Large intestine (tissue), 3 donors: ENCODE data around the gene TTBK1. TPM values are rescaled to one million over a fixed set of nuclear protein-coding genes. Genes with fewer than 3 reads are reported as not detected.

Experiments used
- DNase-seq, 2 donors: peaks; one replicate each; pipeline versions ENCODE4 v3.0.0 to v3.0.0-alpha.2; 2013
- H3K27ac ChIP-seq: one replicate; pipeline ENCODE4 v1.5.1; 2013; ENCODE audit warnings: low read length
- H3K27me3 ChIP-seq: 2 replicates; pipeline ENCODE4 v1.6.1; 2013; ENCODE audit warnings: low read length; ENCODE audit not compliant: control insufficient read depth, insufficient read depth
- H3K36me3 ChIP-seq: 2 replicates; pipeline ENCODE4 v1.6.1; 2013; ENCODE audit warnings: low read length; ENCODE audit not compliant: control insufficient read depth, insufficient read depth
- H3K4me1 ChIP-seq: one replicate; pipeline ENCODE4 v1.6.1; 2013; ENCODE audit warnings: low read length; ENCODE audit not compliant: control insufficient read depth, insufficient read depth
- H3K4me3 ChIP-seq: one replicate; pipeline ENCODE4 v1.5.1; 2013; ENCODE audit warnings: low read length
- H3K9me3 ChIP-seq: one replicate; pipeline ENCODE4 v1.6.1; 2013; ENCODE audit warnings: mild to moderate bottlenecking, low read depth, low read length, moderate library complexity; ENCODE audit not compliant: control insufficient read depth
- WGBS: methylation state at CpG from one replicate; pipeline ENCODE4 v1.1.5; 2013; ENCODE audit warnings: low lambda C conversion rate; ENCODE audit not compliant: insufficient coverage; 5-methylcytosine and 5-hydroxymethylcytosine counted together
- polyA plus RNA-seq: library from polyadenylated mRNA; unstranded; fragments of 120-200 nt; gene quantifications from one replicate; pipeline ENCODE4 v1.2.1, GENCODE V29; 2013

The TTBK1 gene
- polyA plus RNA-seq, 1 donor: 3.8 TPM

DNA sequence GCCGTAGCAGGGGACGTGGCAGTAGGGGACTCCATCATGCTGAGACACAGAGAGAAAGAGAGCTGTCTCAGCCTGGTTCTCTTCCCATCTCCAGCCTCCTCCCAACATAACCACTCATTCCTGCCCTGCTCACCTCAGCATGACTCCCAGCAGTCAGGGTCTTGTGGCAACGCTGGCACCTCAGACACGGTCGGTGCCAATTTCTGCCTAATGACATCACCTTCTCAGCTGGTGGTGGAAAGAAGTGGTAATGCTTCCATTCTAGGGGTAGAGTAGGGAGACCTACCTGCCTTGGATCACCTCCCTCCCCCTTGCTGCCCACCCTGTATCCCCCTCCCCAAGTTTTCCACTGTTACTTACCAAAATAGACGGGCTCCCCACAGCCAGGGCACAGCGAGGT, 62.8 kb downstream of the TTBK1 start:
- no peak overlapping the region for H3K4me3 ChIP-seq
- no peak for DNase-seq
- WGBS: no CpG with 5 or more reads among the region's 7 CpGs
- H3K27me3 ChIP-seq: peaks cover 5% of the 10 kb centered on the region
- peaks cover 19% of the 10 kb centered on the region for H3K4me1 ChIP-seq
- no peaks in the 10 kb centered on the region for H3K36me3 ChIP-seq
- no peaks in the 10 kb centered on the region for H3K9me3 ChIP-seq
- H3K27ac ChIP-seq: no peak overlapping the region

DNA sequence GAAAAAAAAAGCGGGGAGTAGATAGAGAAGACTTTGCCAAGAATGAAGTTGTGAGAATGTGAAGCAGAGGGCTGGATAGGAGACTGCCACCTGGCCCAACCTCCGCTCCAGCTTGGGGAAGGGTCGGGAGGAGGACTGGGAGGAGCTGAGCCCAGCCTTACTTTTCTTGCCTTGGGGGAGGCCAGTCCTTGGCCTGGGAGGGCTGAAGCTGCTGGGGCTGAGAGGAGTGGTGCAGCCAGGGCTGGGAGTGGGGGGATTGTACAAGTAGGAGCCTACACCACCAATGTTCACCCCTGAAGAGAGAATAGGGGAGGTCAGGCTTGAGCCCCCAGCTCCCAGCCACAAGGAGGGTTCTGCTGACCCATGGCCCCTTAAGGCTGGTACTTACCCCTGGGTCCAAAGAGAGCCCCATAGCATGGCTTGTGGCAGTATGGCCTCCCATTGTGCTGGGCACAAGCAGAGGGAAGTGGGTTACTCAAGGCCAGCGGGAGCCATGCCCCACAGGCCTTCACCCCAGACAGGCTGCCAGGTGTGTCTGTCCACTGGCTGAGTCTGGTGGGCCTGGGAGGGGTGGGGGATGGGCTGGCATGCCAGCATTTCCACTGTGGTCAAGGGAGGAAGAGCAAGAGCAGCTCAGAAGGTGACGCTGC, 64.3 kb downstream of the TTBK1 start:
- no peaks in the 10 kb centered on the region for H3K9me3 ChIP-seq
- H3K4me3 ChIP-seq: no peak overlapping the region
- no peak for DNase-seq
- 83% methylated on average over 1 of the region's 5 CpGs for WGBS
- H3K4me1 ChIP-seq: peaks cover 12% of the 10 kb centered on the region
- H3K27me3 ChIP-seq: peaks cover 5% of the 10 kb centered on the region
- H3K36me3 ChIP-seq: no peaks in the 10 kb centered on the region
- no peak overlapping the region for H3K27ac ChIP-seq

DNA sequence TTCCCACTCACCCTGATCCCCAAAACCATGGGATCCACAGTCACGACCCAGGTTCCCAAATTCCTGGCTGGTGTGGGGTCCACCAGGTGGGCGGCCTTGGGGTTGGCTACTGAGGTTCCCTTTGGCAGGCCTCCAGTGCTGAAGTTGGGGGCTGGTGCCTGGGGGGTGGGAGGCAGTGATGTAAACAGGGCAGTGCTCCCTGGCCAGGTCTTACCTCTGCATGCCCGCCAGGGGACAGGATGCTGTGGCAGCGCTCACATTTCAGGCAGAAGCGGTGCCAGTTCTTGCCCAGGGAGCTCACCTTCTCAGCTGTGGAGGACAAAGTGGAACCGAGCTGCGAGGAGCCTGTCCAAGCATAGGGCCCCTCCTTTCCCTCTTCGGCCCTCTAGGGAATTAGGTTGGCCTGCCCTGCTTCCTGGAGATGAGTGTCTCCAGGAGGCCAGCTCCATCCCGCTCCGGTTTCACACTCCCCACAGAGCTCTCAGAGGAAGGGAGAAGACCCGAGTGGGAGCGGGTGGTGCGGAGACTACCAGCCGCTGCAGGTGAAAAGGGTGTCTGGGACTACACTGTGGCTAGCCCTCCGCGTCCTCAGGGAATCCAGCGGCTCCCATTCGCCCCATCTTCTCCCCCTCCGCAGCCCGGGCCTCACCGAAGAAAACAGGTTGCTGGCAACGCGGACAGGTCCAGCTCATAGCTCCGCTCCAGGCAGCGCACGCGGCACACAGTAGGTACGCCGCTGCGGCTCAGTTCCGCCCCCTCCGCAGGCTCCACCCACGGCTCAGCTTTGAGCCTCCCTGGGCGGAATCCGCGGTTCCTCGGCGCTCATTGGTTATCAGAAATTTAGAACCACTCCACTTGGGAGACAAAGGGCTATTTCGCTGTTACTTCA, 65.1 kb downstream of the TTBK1 start, which contains the start of gene CRIP3:
CRIP3 (minus strand) TSS at position 726 of the 889 bp plus-strand sequence; CDS start at position 692, 34 bp downstream.
- Histone ChIP-seq H3K36me3 (no peaks in the 10 kb centered on the region), H3K27me3 (peaks cover 5% of the 10 kb centered on the region), H3K27ac (no peak within 1 kb of the TSS), H3K4me3 (peak within 1 kb of the TSS; percentile 19), H3K9me3 (no peaks in the 10 kb centered on the region), H3K4me1 (peaks cover 5% of the 10 kb centered on the region)
- WGBS: no CpG with 5 or more reads among the region's 39 CpGs
- DNase-seq: peak in 1 of 2 donors; percentile 44

DNA sequence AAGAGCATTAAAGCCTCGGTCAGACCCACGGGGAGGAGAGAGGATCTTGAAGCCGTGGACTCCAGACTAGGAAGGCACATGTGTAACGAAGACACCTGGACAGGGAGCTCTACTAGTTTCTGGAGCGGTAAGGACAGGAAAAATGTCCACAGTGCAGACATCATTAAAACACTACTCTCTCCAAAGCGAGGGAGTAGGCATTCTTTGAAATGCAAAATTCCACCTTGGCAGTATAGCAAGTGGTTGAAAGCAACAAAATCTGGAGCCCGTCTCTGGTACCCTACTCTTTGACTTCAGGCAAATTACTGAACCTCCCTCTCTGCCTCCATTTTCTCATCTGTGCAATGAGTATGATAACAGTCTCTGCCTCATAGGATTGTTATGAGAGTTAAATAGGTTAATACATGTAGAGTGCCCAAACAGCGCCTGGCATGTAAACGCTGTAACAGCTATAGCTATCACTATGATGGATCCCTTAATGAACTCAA, 65.8 kb downstream of the TTBK1 start:
- H3K4me3 ChIP-seq: peak overlapping the region; percentile 19
- peaks cover 2% of the 10 kb centered on the region for H3K4me1 ChIP-seq
- WGBS: 62% methylated on average over 2 of the region's 9 CpGs
- no peak for DNase-seq
- no peaks in the 10 kb centered on the region for H3K9me3 ChIP-seq
- H3K27me3 ChIP-seq: peaks cover 5% of the 10 kb centered on the region
- no peak overlapping the region for H3K27ac ChIP-seq
- no peaks in the 10 kb centered on the region for H3K36me3 ChIP-seq

DNA sequence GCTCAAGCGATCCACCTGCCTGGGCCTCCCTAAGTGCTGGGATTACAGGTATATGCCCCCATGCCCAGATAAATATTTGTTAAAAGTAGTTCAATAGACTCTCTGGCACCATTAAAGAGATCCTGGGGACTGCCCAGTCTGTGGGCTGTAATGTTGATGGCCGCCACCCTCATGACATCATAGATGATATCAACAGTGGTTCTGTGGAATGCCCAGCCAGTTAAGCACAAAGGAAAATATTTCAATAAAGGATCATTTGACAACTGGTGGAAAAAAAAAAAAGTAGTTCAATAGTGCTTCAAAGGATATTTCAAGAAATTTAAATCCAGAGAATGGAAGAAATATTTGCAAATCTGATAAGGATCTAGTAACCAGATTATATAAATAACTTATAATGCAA, 66.9 kb downstream of the TTBK1 start:
- Histone ChIP-seq H3K27ac (no peak overlapping the region), H3K27me3 (peaks cover 5% of the 10 kb centered on the region), H3K9me3 (no peaks in the 10 kb centered on the region), H3K4me3 (no peak overlapping the region), H3K36me3 (no peaks in the 10 kb centered on the region), H3K4me1 (peaks cover 2% of the 10 kb centered on the region)
- DNase-seq: no peak
- 100% methylated on average over 1 of the region's 2 CpGs for WGBS

DNA sequence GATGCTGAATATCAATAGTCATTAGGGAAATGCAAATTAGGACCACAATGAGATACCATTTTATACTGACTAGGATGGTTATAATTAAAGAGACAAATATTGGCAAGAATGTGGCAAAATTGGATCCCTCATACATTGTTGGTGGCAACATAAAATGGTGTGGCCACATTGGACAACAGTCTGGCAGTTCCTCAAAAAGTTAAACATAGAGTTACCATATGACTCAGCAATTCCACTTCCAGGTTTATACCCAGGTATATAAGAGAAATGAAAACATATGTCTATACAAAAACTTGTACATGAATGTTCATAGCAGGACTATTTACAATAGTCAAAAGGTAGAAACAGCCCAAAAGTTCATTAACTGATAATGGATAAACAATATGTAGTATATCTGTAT, 67.3 kb downstream of the TTBK1 start:
- no peak for DNase-seq
- no peak overlapping the region for H3K27ac ChIP-seq
- H3K4me1 ChIP-seq: peaks cover 2% of the 10 kb centered on the region
- no peaks in the 10 kb centered on the region for H3K36me3 ChIP-seq
- no peak overlapping the region for H3K4me3 ChIP-seq
- peaks cover 5% of the 10 kb centered on the region for H3K27me3 ChIP-seq
- no peaks in the 10 kb centered on the region for H3K9me3 ChIP-seq

DNA sequence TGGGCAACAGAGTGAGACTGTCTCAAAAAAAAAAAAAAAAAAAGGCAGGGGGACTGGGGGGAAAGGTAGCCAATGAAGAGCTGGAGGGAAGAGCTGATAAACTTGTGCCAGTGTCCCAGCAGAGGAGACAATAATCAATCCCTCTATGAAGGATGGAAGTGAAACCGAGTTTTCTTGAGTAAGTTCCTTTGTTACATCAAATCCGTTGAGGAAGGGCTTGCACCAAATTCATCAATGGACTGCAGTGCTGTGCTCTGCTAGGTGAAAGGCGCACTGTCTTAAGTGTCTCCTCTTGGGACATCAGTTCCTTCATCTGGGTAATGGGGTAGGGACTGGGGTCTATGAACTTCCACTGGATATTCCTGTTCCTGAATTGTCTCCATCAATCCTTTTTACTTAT, 68.4 kb downstream of the TTBK1 start:
- no peak for DNase-seq
- no CpG with 5 or more reads among the region's 3 CpGs for WGBS
- Histone ChIP-seq H3K4me1 (peaks cover 2% of the 10 kb centered on the region), H3K36me3 (no peaks in the 10 kb centered on the region), H3K4me3 (no peak overlapping the region), H3K27me3 (peaks cover 5% of the 10 kb centered on the region), H3K27ac (no peak overlapping the region), H3K9me3 (no peaks in the 10 kb centered on the region)

DNA sequence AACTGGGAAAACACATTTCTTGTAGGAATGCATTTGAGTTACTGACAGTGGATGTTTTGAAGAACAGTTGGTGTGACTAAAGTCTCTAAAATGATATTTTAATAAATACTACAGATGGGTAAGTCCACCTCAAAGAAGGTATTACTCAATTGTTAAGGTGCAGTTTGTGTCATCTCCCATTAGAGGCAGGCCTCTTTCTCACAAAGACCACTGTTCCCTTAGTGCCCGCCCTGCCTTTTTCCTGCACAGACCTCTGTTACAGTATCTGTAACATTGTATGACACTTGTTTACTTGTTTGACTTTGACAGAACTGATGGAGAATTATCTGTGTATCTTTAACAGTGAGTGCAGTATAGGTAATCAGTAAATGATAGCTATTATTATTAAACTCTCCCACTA, 70.5 kb downstream of the TTBK1 start:
- DNase-seq: no peak
- H3K4me1 ChIP-seq: no peaks in the 10 kb centered on the region
- H3K27me3 ChIP-seq: peaks cover 3% of the 10 kb centered on the region
- H3K9me3 ChIP-seq: no peaks in the 10 kb centered on the region
- H3K27ac ChIP-seq: no peak overlapping the region
- H3K4me3 ChIP-seq: no peak overlapping the region
- WGBS: no CpG with 5 or more reads among the region's 1 CpG
- H3K36me3 ChIP-seq: no peaks in the 10 kb centered on the region

DNA sequence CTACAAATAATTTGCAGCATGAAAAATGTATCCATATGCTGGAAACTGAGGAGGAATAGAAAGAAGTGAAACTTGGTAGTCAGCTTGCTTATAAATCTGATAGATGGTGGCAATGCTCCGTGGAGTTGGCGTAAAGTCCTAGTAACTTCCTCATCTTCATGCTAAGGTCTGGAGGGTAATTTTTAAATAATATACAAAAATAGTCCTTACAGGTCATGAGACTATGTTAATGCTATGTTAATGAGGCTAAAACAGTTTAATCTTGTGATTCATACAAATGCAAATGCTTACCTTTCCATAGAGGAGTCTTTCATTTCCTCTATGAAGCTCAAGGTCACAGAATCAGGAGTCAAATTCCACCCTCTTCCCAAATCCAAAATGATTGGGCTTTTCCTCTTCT, 74.7 kb downstream of the TTBK1 start:
- Histone ChIP-seq H3K4me1 (no peaks in the 10 kb centered on the region), H3K4me3 (no peak overlapping the region), H3K9me3 (no peaks in the 10 kb centered on the region), H3K36me3 (no peaks in the 10 kb centered on the region), H3K27me3 (no peaks in the 10 kb centered on the region), H3K27ac (no peak overlapping the region)
- no CpG with 5 or more reads among the region's 2 CpGs for WGBS
- no peak for DNase-seq

DNA sequence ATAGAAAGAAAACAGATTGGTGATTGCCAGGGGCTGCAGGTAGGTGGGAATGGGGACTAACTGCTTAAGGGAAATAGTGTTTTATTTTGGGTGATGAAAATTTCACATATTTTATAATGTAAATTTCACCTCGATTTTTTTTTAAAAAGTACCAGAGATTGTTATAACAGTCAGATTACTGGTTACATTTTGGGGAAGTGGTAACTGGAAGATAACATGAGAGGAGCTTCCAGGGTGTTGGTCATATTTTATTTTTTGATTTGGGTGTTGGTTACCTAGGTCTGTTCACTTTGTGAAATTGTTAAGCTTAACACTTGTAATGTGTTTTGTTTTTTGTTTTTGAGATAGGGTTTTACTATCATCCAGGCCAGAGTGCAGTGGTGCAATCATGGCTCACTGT, 82.6 kb downstream of the TTBK1 start:
- no peak overlapping the region for H3K27ac ChIP-seq
- no peaks in the 10 kb centered on the region for H3K27me3 ChIP-seq
- DNase-seq: no peak
- H3K4me3 ChIP-seq: no peak overlapping the region
- H3K9me3 ChIP-seq: no peaks in the 10 kb centered on the region
- no peaks in the 10 kb centered on the region for H3K36me3 ChIP-seq
- no peaks in the 10 kb centered on the region for H3K4me1 ChIP-seq
- WGBS: no CpG with 5 or more reads among the region's 1 CpG
